H1 (cell line): ENCODE results near the gene IFNW1. TPM values are rescaled to one million over a fixed set of nuclear protein-coding genes. Genes with fewer than 3 reads are reported as not detected.

Experiments used
- CTCF ChIA-PET: fragments of 300-600 bp; sonication (Branson Sonifier 250); formaldehyde crosslinking; loops from one replicate; lab custom pipeline; 2021; ENCODE audit not compliant: partially characterized antibody; lab: Charles Lee
- POLR2A ChIA-PET: fragments of 300-600 bp; sonication (Branson Sonifier 250); formaldehyde crosslinking; loops from one replicate; lab custom pipeline; 2021; ENCODE audit warnings: inconsistent platforms; ENCODE audit not compliant: partially characterized antibody; lab: Charles Lee
- DNase-seq, 2 experiments: peaks; one replicate each; pipeline versions ENCODE4 v3.0.0 to v3.0.0-alpha.2; 2010 to 2022; ENCODE audit warnings: low spot score in 2 of 2, low read depth in 1 of 2, mixed read lengths in 1 of 2
- FAIRE-seq: peaks from 2 replicates; lab custom pipeline; 2011; peaks lifted over from hg19 to GRCh38; lab: Jason Lieb, UNC
- H2AFZ ChIP-seq: 2 replicates; pipeline ENCODE4 v1.8.1; 2012; ENCODE audit warnings: low read length, inconsistent platforms
- H2AK5ac ChIP-seq: 2 replicates; pipeline ENCODE4 v1.6.1; 2013; ENCODE audit warnings: low read depth, low read length
- H2BK120ac ChIP-seq: replicated peaks from 2 replicates; pipeline ENCODE3; 2013; ENCODE audit warnings: low read depth, low read length, inconsistent platforms
- H2BK12ac ChIP-seq: 2 replicates; pipeline ENCODE4 v1.6.1; 2013; ENCODE audit warnings: low read depth, low read length
- H2BK15ac ChIP-seq: 2 replicates; pipeline ENCODE4 v1.6.1; 2013; ENCODE audit warnings: low read length
- H2BK20ac ChIP-seq: 2 replicates; pipeline ENCODE4 v1.6.1; 2013; ENCODE audit warnings: low read length
- H2BK5ac ChIP-seq: 2 replicates; pipeline ENCODE4 v1.6.1; 2013; ENCODE audit warnings: low read depth, low read length
- H3K14ac ChIP-seq: 2 replicates; pipeline ENCODE4 v1.6.1; 2013; ENCODE audit warnings: inconsistent platforms; ENCODE audit not compliant: insufficient read length
- H3K18ac ChIP-seq: 2 replicates; pipeline ENCODE4 v1.6.1; 2013; ENCODE audit warnings: low read length; ENCODE audit errors: extremely low read depth
- H3K23ac ChIP-seq: 2 replicates; pipeline ENCODE4 v1.6.1; 2013; ENCODE audit warnings: inconsistent platforms; ENCODE audit not compliant: insufficient read length
- H3K23me2 ChIP-seq: 2 replicates; pipeline ENCODE4 v1.6.1; 2013; ENCODE audit warnings: low read depth, low read length
- H3K27ac ChIP-seq: 2 replicates; pipeline ENCODE4 v1.6.1; 2011; ENCODE audit warnings: low read depth, low read length, inconsistent platforms
- H3K27me3 ChIP-seq, 4 experiments: replicated peaks in 1 of 4; 1 replicate in 1 of 4; 2 replicates in 3 of 4; pipeline versions ENCODE4 v1.6.1 to v1.8.1; 2011 to 2013; ENCODE audit warnings: low read length in 3 of 4, mild to moderate bottlenecking in 3 of 4, inconsistent platforms in 2 of 4, mixed read lengths in 2 of 4, moderate library complexity in 1 of 4; ENCODE audit not compliant: control insufficient read depth in 3 of 4, insufficient read depth in 3 of 4; ENCODE audit errors: extremely low read depth in 1 of 4
- H3K36me3 ChIP-seq, 4 experiments: 2 replicates each; pipeline versions ENCODE4 v1.6.1 to v1.8.1; 2011 to 2013; ENCODE audit warnings: mild to moderate bottlenecking in 4 of 4, low read length in 3 of 4, moderate library complexity in 2 of 4, control low read depth in 1 of 4, inconsistent platforms in 1 of 4; ENCODE audit not compliant: insufficient read depth in 4 of 4, control insufficient read depth in 2 of 4
- H3K4ac ChIP-seq: replicated peaks from 2 replicates; pipeline ENCODE3; 2013; ENCODE audit warnings: low read length, low read depth, mixed read lengths, inconsistent platforms; ENCODE audit not compliant: insufficient read length
- H3K4me1 ChIP-seq, 4 experiments: replicated peaks in 1 of 4; 1 replicate in 1 of 4; 2 replicates in 3 of 4; pipeline versions ENCODE4 v1.6.1 to v1.8.1; 2011 to 2013; ENCODE audit warnings: low read length in 3 of 4, inconsistent platforms in 2 of 4, mixed read lengths in 1 of 4; ENCODE audit not compliant: insufficient read depth in 4 of 4, control insufficient read depth in 3 of 4
- H3K4me2 ChIP-seq, 2 experiments: 2 replicates each; pipeline versions ENCODE4 v1.6.1 to v1.8.1; 2011 to 2013; ENCODE audit warnings: low read depth in 2 of 2, low read length in 2 of 2, control low read depth in 1 of 2, inconsistent platforms in 1 of 2, mild to moderate bottlenecking in 1 of 2; ENCODE audit not compliant: insufficient read depth in 1 of 2
- H3K4me3 ChIP-seq, 4 experiments: fragments of 200-600, 300-600 bp in 1 of 4; sonication (generic), shearing (Covaris generic), sonication (Bioruptor Twin) in 1 of 4; 2 replicates each; pipeline versions ENCODE4 v1.5.1 to v1.8.1; 2011 to 2016; ENCODE audit warnings: low read length in 4 of 4, low read depth in 3 of 4, control low read depth in 2 of 4, inconsistent platforms in 2 of 4, mild to moderate bottlenecking in 2 of 4, mixed read lengths in 1 of 4, moderate library complexity in 1 of 4; ENCODE audit not compliant: insufficient read depth in 2 of 4; ENCODE audit errors: extremely low read depth in 1 of 4
- H3K56ac ChIP-seq: replicated peaks from 2 replicates; pipeline ENCODE3; 2013; ENCODE audit warnings: low read depth, mild to moderate bottlenecking, mixed read lengths, low read length, inconsistent platforms; ENCODE audit not compliant: insufficient read length
- H3K79me1 ChIP-seq: 2 replicates; pipeline ENCODE4 v1.6.1; 2013; ENCODE audit warnings: low read depth, low read length, control low read depth
- H3K79me2 ChIP-seq, 2 experiments: 2 replicates each; pipeline versions ENCODE4 v1.6.1 to v1.8.1; 2012 to 2013; ENCODE audit warnings: low read length in 2 of 2, mild to moderate bottlenecking in 2 of 2, inconsistent platforms in 1 of 2; ENCODE audit not compliant: insufficient read depth in 2 of 2, control insufficient read depth in 1 of 2
- H3K9ac ChIP-seq, 4 experiments: replicated peaks in 1 of 4; 1 replicate in 1 of 4; 2 replicates in 3 of 4; pipeline versions ENCODE4 v1.6.1 to v1.8.1; 2011 to 2013; ENCODE audit warnings: low read depth in 3 of 4, low read length in 3 of 4, control low read depth in 2 of 4, mild to moderate bottlenecking in 2 of 4, moderate library complexity in 2 of 4, inconsistent platforms in 1 of 4; ENCODE audit errors: extremely low read depth in 1 of 4
- H3K9me3 ChIP-seq, 2 experiments: 2 replicates each; pipeline versions ENCODE4 v1.6.1 to v1.8.1; 2012 to 2013; ENCODE audit warnings: mild to moderate bottlenecking in 2 of 2, moderate library complexity in 2 of 2, control low read depth in 1 of 2, inconsistent platforms in 1 of 2, low read depth in 1 of 2, low read length in 1 of 2, mixed read lengths in 1 of 2; ENCODE audit not compliant: insufficient read depth in 2 of 2
- H4K20me1 ChIP-seq, 2 experiments: replicated peaks in 1 of 2; 2 replicates each; pipeline versions ENCODE3 to v1.8.1; 2011 to 2013; ENCODE audit warnings: inconsistent platforms in 2 of 2, low read length in 2 of 2, mild to moderate bottlenecking in 1 of 2; ENCODE audit not compliant: insufficient read depth in 2 of 2, control insufficient read depth in 1 of 2
- H4K5ac ChIP-seq: 2 replicates; pipeline ENCODE4 v1.6.1; 2013; ENCODE audit warnings: low read length, low read depth, mixed read lengths, inconsistent platforms; ENCODE audit not compliant: insufficient read length
- H4K8ac ChIP-seq: 2 replicates; pipeline ENCODE4 v1.8.0; 2013; ENCODE audit warnings: mild to moderate bottlenecking, moderate library complexity, low read length, inconsistent platforms; ENCODE audit not compliant: insufficient read depth; ENCODE audit errors: extremely low read depth
- H4K91ac ChIP-seq: replicated peaks from 2 replicates; pipeline ENCODE3; 2013; ENCODE audit warnings: low read length, mixed read lengths, inconsistent platforms; ENCODE audit not compliant: insufficient read length
- CEBPB ChIP-seq: IDR thresholded peaks from 2 replicates; pipeline ENCODE4 v1.6.1; 2012; ENCODE audit warnings: low read depth, low read length
- SIN3A ChIP-seq, 2 experiments: IDR thresholded peaks in 1 of 2; conservative IDR thresholded peaks in 1 of 2; 2 replicates each; pipeline ENCODE4 v1.6.1; 2011 to 2012; ENCODE audit warnings: low read length in 2 of 2, improper control_type of control experiment in 1 of 2, low read depth in 1 of 2, mild to moderate bottlenecking in 1 of 2
- WGBS, 2 experiments: shearing (Covaris generic) in 1 of 2; methylation state at CpG; one replicate each; pipeline versions ENCODE4 v1.1.6 to v1.1.7; 2013 to 2015; ENCODE audit warnings: low lambda C conversion rate in 2 of 2, mixed read lengths in 2 of 2, inconsistent platforms in 1 of 2, low coverage in 1 of 2, missing lambda C conversion rate in 1 of 2; ENCODE audit not compliant: insufficient replicate concordance in 2 of 2, insufficient coverage in 1 of 2, insufficient read length in 1 of 2; ENCODE audit errors: extremely low coverage in 1 of 2, missing lambda C conversion rate in 1 of 2; 5-methylcytosine and 5-hydroxymethylcytosine counted together
- polyA plus RNA-seq, 7 experiments: library from polyadenylated mRNA; depleted of rRNA in 3 of 7; stranded (reverse) in 5 of 7; unstranded in 2 of 7; fragments of >200 nt in 5 of 7; fragments of 200-250 nt in 2 of 7; gene quantifications; 1 replicate in 5 of 7; 2 replicates in 1 of 7; 4 replicates in 1 of 7; pipeline versions ENCODE4 v1.2.1 to v1.2.3, GENCODE V29; 2011 to 2013; ENCODE audit warnings: missing spikeins in 2 of 7, mixed read lengths in 2 of 7
- total RNA-seq: library from RNA; stranded (reverse); fragmentation: NEBNext Ultra II Directional; extraction: Animal tissue kit (Norgen Biotek cat#: 25700); gene quantifications from 2 replicates; pipeline ENCODE4 v1.2.1, GENCODE V29; 2021

Gene IFNW1
- total and polyA plus RNA-seq, 2 of the 8 experiments (the other 6 are each of a cell fraction or from before 2014, with no cell fraction given), result not detected

GRCh38 chr9:21096172-21096900, 45.3 kb downstream of the IFNW1 start:
- H3K36me3 ChIP-seq, result no peaks in the 10 kb centered on the region
- no peaks in the 10 kb centered on the region for H3K79me2 ChIP-seq
- no peaks in the 10 kb centered on the region for H3K79me1 ChIP-seq
- no peak overlapping the region for H3K4me2 ChIP-seq
- peaks cover 0 to 3% (median 0%) of the 10 kb centered on the region in 4 experiments; a peak in 1 of 7 replicates for H3K4me1 ChIP-seq
- H4K91ac ChIP-seq, result no peak overlapping the region
- H2AK5ac ChIP-seq, result no peak overlapping the region
- H3K23me2 ChIP-seq, result no peaks in the 10 kb centered on the region
- no peak overlapping the region for H2BK20ac ChIP-seq
- no peak for DNase-seq
- ChIA-PET CTCF (interaction anchor here (0.8 to 2.1 kb wide), 5 partner anchors 14 to 17 kb away, joined by 3 to 6 read pairs (median 3); no protein-coding TSS in a partner anchor), POLR2A (no interaction called here)
- FAIRE-seq, result no peak
- H2BK5ac ChIP-seq, result no peak overlapping the region
- no peaks in the 10 kb centered on the region for H3K9me3 ChIP-seq
- H3K27ac ChIP-seq, result 0 out of 2 replicates have a peak overlapping the region, but pooled peaks have one; percentile 8
- H3K14ac ChIP-seq, result no peak overlapping the region
- H3K4ac ChIP-seq, result no peak overlapping the region
- no peak overlapping the region for H2BK12ac ChIP-seq
- H3K56ac ChIP-seq, result no peak overlapping the region
- no peaks in the 10 kb centered on the region for H4K20me1 ChIP-seq
- H3K27me3 ChIP-seq, result no peaks in the 10 kb centered on the region
- H4K8ac ChIP-seq, result no peak overlapping the region
- H3K23ac ChIP-seq, result no peak overlapping the region
- no peak overlapping the region for H4K5ac ChIP-seq
- 88 to 100% methylated on average over 2 to 6 of the region's 6 CpGs for WGBS, 2 experiments
- no peak overlapping the region for H3K4me3 ChIP-seq
- peak overlapping the region; percentile 92 for H2AFZ ChIP-seq
- no peak overlapping the region; the same call in 1 of the 2 replicates for H2BK15ac ChIP-seq
- TF ChIP-seq CEBPB (peak; percentile 43; the same call in 1 of the 2 replicates), SIN3A (conservative IDR thresholded peaks at IDR 0.05 in 1 of 2, IDR thresholded peaks at IDR 0.05 in 1 of 2; ENCODE audit: low read depth in 1 of 2, low read length in 2 of 2) (no peak)
- H3K18ac ChIP-seq, result no peak overlapping the region
- H2BK120ac ChIP-seq, result no peak overlapping the region
- no peak overlapping the region for H3K9ac ChIP-seq
